Body of pancreas (tissue), 4 donors: ENCODE data around the gene PARP8.

Experiments
- CTCF ChIP-seq, 7 experiments: fragments of 450-650 bp in 4 of 7; fragments of 200-600 bp in 3 of 7; sonication (generic) in 3 of 7; IDR thresholded peaks; one replicate each; pipeline ENCODE4 v1.5.1; 2016 to 2019; ENCODE audit warnings: antibody characterized with exemption in 7 of 7
- POLR2A ChIP-seq, 3 donors: fragments of 450-650 bp; IDR thresholded peaks; one replicate each; pipeline ENCODE4 v1.6.1; 2016; ENCODE audit warnings: antibody characterized with exemption in 3 of 3, mild to moderate bottlenecking in 2 of 3

- TF ChIP-seq CTCF (IDR thresholded peaks at IDR 0.05) (no peak), POLR2A (IDR thresholded peaks at IDR 0.05) (no peak)
These were observed 33.3 kb downstream of the PARP8 start for GRCh38 chr5:50699737-50700136.
